HG03460 (cell line): Measurements from ENCODE around the gene CDC42.
"Not testable (repeated sequence)": the region's sequence is repeated elsewhere in the genome, so short reads cannot be mapped to it uniquely, and the experiment has no call there.

Experiments used
- ATAC-seq: cut with Tn5 transposase; IDR thresholded peaks from one replicate; pipeline ENCODE4 v1.9.1; 2021; ENCODE audit not compliant: unreplicated experiment

The CDC42 gene

DNA sequence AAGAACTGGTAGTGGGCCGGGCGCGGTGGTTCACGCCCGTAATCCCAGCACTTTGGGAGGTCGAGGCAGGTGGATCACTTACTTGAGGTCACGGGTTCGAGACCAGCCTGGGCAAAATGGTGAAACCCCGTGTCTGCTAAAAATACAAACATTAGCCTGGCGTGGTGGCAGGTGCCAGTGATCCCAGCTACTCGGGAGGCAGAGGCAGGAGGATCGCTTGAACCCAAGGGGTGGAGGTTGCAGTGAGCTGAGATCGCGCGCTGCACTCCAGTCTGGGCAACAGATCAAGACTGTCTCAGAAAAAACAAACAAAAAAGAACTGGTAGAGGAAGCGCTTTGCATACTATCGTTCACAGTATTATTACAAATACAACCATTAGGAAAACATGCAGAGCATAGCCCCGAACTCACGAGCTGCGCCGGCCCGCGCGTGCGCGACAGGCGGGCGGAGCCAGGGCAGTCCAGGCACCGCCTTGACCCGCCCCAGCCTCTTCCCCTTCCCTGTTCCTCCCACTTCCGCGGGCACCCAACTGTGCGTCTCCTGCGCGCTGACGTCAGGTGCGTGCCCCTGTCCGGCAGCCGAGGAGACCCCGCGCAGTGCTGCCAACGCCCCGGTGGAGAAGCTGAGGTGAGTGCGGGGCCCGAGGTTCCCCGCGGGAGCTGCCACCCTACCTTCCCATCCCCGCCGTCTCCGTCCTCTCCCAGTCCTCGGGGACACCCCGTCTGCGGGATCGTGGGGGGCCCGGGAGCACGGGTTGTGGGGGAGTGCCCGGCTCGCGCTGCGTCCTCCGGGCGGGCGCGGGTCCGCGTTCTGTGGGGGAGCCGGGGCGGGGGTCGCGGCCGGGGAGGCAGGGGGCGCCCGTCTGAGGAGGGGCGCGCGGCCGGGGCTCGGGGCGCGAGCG lies at the start of gene CDC42:
Gene CDC42 (plus strand): TSS at position 595 of the 902 bp plus-strand sequence. CDS start 25,770 bp downstream, outside the sequence.
- ATAC-seq, result peak; percentile 88

DNA sequence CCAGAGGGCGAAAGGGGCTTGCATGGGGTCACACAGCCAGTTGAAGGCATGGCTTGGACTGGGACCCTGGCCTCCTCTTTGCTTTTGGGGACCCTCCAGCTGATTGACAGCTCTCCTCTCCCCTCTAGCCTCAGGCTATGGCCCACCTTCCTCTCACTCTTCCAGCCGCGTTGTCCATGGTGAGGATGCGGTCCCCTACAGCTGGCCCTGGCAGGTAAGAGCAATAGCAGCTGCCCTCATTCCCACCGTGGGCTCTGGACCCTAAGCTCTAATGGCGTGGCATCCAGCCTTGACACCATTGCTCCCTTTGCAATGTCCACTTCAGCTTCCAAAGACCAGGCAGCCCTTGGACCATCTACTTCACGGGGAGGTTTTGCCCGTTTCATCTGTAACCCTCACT lies 49.6 kb upstream of the CDC42 start:
- ATAC-seq, result not testable (repeated sequence)

DNA sequence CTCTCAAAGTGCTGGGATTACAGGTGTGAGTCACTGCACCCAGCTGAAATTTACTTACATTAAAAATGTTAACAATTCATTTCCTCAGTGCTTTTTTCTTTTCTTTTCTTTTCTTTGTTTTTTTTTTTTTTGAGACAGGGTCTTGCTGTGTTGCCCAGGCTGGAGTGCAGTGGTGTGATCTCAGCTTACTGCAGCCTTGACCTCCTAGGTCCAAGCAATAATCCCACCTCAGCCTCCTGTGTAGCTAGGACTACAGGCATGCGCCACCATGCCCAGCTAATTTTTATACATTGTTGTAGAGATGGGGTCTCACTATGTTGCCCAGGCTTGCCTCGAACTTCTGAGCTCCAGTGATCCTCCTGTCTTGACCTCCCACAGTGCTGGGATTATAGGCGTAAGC lies 48.5 kb upstream of the CDC42 start:
- not testable (repeated sequence) for ATAC-seq

DNA sequence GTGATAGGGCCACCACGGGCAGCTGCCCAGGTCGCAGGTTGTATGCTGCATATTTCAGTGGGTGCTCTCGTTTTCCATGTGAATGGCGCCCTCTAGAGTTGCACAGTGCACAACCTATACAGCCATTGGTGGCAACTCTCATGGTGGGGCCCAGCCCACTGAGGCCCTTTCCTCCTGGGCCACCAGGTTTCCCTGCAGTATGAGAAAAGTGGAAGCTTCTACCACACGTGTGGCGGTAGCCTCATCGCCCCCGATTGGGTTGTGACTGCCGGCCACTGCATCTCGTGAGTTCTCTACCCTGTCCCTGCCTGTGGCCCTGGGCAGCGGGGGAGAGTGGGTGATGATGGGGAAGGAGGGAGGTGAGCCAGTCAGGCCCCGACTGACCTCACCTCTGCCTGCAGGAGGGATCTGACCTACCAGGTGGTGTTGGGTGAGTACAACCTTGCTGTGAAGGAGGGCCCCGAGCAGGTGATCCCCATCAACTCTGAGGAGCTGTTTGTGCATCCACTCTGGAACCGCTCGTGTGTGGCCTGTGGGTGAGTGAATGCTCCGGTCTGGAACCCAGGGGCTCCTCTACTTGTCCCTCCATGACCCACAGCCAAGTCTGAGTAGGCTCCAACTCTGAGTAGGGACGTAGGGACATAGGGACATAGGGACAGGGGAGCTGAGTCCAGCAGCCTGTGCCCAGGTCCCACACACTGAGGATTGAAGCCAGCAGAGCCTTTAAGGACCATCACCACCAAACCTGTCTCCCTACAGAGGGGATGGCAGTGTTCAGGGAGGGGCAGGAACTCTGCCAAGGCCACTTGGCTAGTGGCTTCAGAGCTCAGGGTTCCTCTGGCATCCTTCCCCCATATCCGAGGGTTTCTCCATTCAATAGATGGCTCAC lies 47.0 kb upstream of the CDC42 start:
- not testable (repeated sequence) for ATAC-seq

DNA sequence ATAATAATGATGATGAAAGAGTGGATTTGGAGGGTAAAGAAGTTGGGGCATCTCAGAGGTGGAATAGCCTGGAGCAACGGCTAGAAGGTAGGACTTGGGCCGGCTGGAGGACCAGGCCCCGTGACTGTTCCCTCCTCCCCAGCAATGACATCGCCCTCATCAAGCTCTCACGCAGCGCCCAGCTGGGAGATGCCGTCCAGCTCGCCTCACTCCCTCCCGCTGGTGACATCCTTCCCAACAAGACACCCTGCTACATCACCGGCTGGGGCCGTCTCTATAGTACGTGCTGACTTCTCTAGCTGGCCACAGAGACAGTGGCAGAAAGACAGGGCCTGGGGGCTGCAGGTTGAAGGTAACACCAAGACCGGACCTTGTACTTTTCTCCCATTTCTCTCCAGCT lies 45.8 kb upstream of the CDC42 start:
- ATAC-seq, result not testable (repeated sequence)

DNA sequence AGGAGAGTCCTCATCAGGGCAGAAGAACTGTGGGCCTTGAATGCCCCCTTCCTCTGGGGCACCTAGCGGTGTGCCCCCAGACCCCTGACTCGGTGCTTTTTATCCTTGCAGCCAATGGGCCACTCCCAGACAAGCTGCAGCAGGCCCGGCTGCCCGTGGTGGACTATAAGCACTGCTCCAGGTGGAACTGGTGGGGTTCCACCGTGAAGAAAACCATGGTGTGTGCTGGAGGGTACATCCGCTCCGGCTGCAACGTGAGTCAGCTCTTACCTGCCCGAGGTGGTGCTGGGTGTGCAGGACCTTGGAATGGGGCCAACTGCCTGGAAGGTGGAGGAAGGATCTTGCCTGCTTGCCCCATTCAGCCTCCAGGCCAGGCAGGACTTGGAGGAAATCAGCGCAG lies 45.2 kb upstream of the CDC42 start:
- not testable (repeated sequence) for ATAC-seq

DNA sequence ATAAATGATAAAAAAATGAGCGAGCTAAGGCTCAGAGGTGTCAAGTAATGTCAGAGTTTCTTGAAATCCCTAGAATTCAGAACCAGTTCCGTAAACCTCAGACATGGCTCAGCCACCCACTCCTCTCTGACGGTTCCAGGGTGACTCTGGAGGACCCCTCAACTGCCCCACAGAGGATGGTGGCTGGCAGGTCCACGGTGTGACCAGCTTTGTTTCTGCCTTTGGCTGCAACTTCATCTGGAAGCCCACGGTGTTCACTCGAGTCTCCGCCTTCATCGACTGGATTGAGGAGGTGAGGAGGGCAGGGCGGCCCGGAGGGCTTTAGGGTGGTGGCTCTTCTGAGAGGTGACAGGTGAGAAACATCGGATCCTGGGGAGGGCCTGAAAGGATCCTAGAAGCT lies 42.9 kb upstream of the CDC42 start:
- not testable (repeated sequence) for ATAC-seq

DNA sequence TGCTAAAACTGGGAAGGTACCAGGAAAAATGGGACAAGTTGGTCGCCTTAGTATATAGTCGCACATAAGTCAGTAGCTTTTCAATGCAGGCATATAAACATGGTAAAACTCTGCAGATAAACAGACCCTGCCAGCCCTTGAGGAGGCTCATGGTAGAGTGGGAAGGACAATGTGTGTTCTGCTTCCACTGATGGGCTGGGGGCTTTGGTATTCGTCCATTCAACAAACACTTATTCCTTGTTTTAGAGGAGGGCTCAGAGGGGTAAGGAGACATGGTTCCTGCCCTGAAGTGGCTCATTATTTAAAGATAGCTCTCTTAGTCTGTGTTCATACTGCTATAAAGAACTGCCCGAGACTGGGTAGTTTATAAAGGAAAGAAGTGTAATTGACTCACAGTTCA lies 39.8 kb upstream of the CDC42 start:
- not testable (repeated sequence) for ATAC-seq

DNA sequence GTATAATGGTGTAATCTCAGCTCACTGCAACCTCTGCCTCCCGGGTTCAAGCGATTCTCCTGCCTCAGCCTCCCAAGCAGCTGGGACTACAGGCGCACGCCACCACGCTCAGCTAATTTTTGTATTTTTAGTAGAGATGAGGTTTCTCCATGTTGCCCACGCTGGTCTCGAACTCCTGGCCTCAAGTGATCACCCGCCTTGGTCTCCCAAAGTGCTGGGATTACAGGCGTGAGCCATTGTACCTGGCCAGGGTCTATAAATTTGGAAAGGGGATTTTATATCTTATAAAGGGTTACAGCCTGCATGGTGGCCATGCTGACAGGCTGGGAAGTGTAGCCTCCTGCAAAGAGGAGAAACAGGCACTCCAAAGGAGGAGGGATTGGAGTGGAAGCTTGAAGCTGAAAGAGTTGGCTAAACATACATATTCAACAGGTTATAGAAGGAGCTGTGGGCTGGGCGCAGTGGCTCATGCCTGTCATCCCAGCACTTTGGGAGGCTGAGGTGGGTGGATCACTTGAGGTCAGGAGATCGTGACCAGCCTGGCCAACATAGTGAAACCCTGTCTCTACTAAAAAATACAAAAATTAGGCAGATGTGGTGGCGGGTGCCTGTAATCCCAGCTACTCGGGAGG lies 37.8 kb upstream of the CDC42 start:
- ATAC-seq, result not testable (repeated sequence)

DNA sequence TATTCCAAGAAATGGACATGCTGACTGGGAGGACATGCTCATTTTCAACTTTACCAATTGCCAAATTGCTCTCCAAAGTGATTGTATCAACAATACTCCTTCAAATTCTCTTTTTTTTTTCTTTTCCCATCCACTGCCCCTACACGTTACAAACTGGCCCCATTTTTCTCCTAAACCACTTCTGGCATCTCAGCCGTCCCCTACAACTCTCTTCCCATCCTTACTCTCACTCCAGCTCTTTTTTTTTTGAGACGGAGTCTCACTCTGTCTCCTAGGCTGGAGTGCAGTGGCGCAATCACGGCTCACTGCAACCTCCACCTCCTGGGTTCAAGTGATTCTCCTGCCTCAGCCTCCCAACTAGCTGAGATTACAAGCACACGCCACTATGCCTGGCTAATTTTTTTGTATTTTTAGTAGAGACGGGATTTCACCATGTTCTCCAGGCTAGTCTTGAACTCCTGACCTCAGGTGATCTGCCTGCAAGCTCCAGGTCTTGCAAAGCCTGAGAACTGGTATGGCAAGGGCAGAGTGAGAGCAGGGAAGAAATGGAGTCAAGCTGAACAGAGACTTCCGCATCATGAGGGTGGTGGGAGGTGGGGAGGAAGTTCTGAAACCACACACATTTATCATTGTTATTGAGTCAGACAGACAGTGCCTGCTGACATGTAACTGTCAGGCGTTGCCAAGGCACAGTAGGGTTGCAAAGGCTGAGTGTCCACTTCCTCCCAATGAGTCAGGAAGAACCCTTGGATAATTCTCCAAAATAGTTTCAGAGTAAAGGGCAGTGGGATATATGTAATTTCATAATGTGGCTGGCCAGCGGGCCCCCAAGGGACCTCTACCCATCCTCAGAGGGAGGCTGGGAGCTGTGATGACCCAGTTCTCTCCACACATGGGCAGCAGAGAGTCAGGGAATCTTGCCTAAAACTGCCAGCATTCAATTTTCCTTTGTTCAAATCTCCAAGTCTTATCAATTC lies 33.6 kb upstream of the CDC42 start:
- peak; percentile 76 for ATAC-seq

DNA sequence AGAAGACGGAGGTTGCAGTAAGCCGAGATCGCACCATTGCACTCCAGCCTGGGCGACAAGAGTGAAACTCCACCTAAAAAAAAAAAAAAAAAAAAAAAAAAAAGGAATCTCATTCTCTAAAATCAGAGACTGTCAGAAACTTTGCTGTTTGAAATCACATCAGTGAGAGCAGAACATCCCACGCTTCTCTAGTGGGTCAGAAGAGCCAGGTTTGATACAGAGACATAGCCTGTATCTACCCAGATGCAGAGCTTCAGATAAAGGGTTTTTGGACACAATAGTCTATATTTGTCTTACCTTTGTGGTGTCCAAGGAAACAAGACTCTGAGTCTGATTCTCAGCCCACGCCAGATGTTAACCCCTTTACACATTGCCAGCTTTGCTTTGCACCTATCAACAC lies 31.4 kb upstream of the CDC42 start:
- no peak for ATAC-seq

DNA sequence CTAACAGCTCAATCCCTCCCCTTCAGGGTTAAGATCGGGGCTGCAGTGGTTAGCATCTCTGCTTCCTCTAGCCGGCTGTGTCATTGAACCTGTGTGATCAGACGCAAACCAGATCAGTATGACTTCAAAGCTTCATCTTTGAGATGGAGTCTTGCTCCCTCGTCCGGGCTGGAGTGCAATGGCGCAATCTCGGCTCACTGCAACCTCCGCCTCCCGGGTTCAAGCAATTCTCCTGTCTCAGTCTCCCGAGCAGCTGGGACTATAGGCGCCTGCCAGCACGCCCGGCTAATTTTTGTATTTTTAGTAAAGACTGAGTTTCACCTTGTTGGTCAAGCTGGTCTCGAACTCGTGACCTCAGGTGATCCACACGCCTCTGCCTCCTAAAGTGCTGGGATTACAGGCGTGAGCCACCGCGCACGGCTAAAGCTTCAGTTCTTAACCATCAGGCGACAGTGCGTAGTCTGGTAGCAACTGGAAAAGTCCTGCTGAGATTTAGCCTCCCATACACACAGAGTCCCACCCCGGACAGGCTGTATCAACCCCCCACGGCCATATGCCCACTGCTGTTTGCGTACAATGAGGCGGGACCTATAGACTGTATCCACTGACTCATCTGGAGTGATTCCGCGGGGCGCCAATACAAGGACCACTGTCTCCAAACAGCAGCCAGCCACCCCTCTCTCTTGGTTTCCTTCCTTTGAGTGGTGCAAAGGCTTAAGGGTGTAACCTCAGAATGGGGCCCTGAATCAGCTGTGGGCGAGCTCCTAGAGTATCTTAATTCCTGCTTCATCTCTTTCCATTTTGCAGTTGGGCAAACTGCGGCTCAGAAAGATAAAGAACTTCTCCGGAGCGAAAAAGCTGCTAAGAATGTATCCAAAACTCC lies 27.8 kb upstream of the CDC42 start:
- peak; percentile 36 for ATAC-seq

DNA sequence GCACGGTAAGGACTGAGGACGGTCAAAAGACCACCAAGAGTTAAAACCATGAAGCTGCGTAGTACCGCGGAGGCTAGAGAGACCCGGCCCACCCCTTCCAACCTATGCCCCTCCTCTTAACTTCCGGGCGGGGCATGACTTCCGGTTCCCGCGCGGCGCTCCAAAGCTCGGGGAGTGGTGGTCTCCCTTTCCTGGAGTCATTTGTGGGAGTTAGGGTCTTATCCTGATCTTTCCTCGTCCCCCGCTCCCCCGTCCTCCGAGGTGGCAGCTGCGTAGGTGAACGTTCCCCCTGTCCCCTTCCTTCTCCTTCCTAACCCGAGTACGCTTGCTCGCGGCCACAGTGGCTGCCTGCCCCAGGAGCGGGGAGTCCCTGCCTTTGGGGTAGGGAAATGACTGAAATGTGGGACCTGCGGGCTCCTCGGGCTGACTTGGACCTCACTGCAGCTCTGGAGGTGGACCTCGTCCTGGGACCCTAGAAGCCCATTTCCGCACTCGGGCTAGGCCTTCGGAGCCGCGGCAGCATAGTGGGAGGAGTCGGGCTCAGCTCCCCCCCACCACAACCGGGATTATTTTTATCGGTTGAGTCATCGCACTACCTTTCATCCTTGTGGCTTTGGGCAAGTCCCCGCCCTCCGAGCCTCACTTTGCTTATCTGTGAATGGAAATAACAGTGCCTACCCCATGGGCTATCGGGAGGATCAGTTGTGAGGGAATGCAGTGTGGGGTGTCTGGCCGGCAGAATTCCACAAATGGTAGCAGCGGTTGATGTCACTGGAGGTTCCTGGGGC lies 26.9 kb upstream of the CDC42 start:
- ATAC-seq, result peak; percentile 76

DNA sequence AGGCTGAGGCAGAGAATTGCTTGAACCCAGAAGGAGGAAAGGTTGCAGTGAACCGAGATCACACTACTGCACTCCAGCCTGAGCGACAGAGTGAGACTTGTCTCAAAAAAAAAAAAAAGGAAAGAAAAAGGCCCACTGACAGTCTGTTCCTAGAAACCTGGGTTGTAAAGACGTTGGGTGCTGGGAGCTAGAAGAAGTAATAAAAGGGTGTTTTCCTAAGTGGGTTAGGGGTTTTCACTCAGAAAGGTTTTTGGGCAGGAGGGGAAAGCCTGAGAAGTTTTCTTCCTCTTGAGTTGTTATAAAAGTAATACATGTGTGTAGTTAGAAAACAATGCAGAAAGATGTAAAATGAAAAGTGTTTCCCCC lies 25.6 kb upstream of the CDC42 start:
- no peak for ATAC-seq

DNA sequence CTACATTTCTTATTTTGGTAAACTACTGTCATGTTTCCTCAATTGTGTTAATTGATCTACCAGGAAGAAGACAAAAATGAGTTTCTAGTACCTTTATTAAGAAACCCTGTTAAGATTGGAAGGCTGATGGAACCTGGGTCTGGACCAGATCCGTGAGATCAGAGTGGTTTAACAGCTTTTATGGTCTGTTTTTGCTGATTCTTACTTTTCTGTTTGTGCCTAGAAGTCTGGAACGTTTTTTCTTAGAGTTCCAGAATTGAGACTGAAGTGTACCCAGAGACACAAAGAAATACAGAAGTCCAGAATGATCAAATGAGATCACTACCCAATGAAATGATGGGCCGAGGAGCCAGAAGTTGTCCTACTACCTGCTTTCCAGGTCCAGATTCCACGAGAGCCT lies 22.5 kb upstream of the CDC42 start:
- no peak for ATAC-seq

DNA sequence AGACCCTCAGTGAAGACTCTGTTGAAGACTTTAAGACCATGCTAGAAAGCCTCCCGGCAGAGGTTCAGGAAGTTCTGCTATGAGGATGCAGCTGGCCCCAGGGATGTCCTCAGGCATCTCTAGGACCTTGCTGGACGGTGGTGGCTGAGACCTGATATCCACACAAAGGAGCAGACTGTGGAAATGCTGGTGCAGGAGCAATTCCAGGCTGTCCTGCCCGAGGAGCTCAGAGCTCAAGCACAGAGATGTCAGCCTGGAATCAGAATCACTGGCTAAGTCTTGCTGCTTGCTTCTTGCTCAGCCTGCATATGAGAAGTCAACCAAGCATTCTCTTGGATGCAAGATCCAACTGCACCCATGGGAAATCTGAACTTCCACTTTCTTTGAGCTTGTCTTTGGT lies 22.0 kb upstream of the CDC42 start:
- no peak for ATAC-seq

DNA sequence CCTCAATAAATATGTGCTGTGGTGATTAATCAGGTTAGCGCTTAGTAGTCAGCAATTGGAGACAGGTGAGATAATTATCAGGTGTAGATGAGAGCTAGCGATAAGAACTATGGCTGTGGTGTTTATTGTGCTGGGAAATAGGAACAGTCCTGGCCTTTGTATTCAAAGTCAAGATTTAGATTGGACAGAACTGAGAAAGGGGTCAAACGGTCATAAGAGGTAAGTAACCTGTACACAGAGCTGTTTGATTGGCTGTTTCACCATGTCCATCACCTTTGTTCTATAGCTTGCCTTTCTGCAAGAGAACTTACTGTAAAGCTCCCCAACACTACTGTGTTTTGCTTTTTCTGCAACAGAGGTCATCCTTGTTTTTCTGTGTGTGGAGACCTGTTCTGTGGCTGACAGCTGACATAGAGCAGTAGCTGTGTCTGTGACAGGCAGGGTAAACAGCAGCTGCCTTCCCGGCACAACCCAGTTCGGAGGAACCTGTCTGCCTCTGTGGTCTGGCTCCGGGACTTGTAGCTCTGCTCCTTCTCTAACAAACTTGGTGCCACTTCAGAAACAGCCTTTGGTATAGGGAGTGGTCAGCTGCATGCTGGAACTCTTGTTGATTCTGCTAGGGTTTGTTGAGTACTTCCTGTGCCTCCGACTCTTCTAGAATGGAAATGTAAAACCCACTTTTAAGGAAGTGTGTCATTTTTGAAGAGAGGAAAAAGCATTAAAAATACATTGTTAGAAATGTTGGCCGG lies 21.1 kb upstream of the CDC42 start:
- no peak for ATAC-seq

DNA sequence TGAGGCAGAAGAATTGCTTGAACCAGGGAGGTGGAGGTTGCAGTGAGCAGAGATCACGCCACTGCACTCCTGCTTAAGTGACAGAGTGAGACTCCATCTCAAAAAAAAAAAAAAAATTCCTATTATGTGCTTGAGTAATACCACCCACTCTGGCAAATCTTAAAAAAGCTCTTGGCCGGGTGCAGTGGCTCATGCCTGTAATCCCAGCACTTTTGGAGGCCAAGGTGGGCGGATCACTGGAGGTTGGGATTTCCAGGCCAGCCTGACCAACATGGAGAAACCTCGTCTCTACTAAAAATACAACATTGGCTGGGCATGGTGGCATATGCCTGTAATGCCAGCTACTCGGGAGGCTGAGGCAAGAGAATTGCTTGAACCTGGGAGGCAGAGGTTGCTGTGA lies 17.7 kb upstream of the CDC42 start:
- ATAC-seq, result not testable (repeated sequence)
